ENCODE measurements around the gene TRIP13. TPM values are rescaled to one million over a fixed set of nuclear protein-coding genes. Genes with fewer than 3 reads are reported as not detected.

Gene TRIP13
- total and polyA plus RNA-seq, 9 of the 15 experiments (the other 6 are each of a cell fraction or from before 2014, with no cell fraction given) = 24.1 to 116 (median 53.2) TPM

DNA sequence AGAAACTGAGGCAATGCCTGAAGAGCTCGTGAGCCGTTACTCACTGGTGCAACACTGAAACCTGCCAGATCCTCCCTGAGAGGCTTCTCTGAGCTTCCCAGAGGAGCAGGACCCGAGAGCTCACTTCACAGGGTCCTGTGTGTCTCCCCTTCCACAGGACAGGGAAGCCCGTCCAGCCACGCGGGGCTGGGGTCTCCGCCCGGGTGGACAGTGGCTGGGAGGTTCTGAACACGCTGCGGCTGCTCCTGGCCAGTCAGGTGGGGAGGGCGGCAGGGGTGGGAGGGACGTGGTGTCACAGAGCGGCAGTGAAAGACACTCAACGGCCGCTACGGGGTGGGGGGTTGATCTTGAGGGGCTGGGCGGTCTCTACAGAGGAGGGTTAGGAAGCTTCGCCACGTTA is 41.6 kb upstream of the TRIP13 start:
- H4K20me1 ChIP-seq (replicated peaks; ENCODE audit: control insufficient read depth, insufficient read depth, low read length) = peaks cover 18% of the 10 kb centered on the region
- peaks cover 0 to 35% of the 10 kb centered on the region in 2 experiments; a peak in 2 of 5 replicates for H3K4me1 ChIP-seq (replicated peaks in 1 of 2; ENCODE audit: control insufficient read depth in 2 of 2, insufficient read depth in 2 of 2, low read length in 2 of 2)
- H3K4me3 ChIP-seq = no peak overlapping the region
- H2AFZ ChIP-seq (ENCODE audit: low read depth, low read length) = no peak overlapping the region
- peak overlapping the region in 1 of 2 experiments; percentile 26; a peak in 1 of 4 replicates for H3K9ac ChIP-seq (ENCODE audit: insufficient read depth in 1 of 2, low read depth in 2 of 2, low read length in 2 of 2)
- no peaks in the 10 kb centered on the region for H3K79me2 ChIP-seq (ENCODE audit: control insufficient read depth, insufficient read depth, low read length)
- in situ Hi-C loops (cut with MboI) = no loop called here
- H3K36me3 ChIP-seq (ENCODE audit: control insufficient read depth, insufficient read depth, low read length) = no peaks in the 10 kb centered on the region
- no peak for TF ChIP-seq SAFB (IDR thresholded peaks at IDR 0.05; ENCODE audit: borderline replicate concordance, low read depth, low read length)
- no peak for TF ChIP-seq EP300 (IDR thresholded peaks at IDR 0.05; ENCODE audit: low read length)
- peak; percentile 32 for FAIRE-seq
- no peaks in the 10 kb centered on the region for H3K9me1 ChIP-seq (ENCODE audit: control insufficient read depth, insufficient read depth, low read length)
- peak; percentile 22 for ATAC-seq
- POLR2A ChIA-PET = no interaction called here
- peak in 1 of 4 experiments; percentile 51 for DNase-seq (ENCODE audit: extremely low read depth in 1 of 4, low spot score in 3 of 4)
- CTCF ChIA-PET (ENCODE audit: low intra/inter-chr PET ratio) = no interaction called here
- H3K27me3 ChIP-seq (ENCODE audit: control insufficient read depth in 2 of 2, insufficient read depth in 2 of 2, low read length in 2 of 2) = peaks cover 26 to 52% of the 10 kb centered on the region in 2 experiments
- 12% methylated on average over 19 of the region's 19 CpGs for WGBS (ENCODE audit: insufficient coverage, low coverage, missing lambda C conversion rate)
- H3K9me3 ChIP-seq (replicated peaks; ENCODE audit: control insufficient read depth, insufficient read depth, low read depth, low read length) = no peaks in the 10 kb centered on the region
- no peak overlapping the region for H3K4me2 ChIP-seq (ENCODE audit: insufficient read depth, low read length)
- H3K27ac ChIP-seq (ENCODE audit: extremely low read depth, low read depth, low read length) = no peak overlapping the region
- BruUV-seq (replicated peaks) = no TSS peak
- intact Hi-C loops (cut with micrococcal nuclease) = loop anchor here (10.0 kb wide), 1 partner anchor 176 kb away; no protein-coding TSS in a partner anchor

DNA sequence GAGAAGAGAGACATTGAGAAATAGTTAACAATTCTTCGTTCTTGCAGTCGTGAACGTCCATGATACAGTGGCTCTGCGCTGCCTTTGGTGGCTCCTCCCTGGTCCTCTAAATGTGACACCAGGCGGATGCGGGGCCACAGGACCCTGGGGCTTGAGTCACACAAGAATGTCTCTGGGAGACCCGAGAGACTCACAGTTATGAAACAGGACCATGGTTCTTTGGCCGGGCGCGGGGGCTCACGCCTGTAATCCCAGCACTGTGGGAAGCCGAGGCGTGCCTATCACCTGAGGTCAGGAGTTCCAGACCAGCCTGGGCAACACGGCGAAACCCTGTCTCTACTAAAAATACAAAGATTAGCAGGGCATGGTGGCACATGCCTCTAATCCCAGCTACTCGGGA is 41.1 kb upstream of the TRIP13 start:
- BruUV-seq (replicated peaks) = no TSS peak
- Histone ChIP-seq H3K4me3 (no peak overlapping the region), H3K79me2 (ENCODE audit: control insufficient read depth, insufficient read depth, low read length) (no peaks in the 10 kb centered on the region), H3K4me2 (ENCODE audit: insufficient read depth, low read length) (no peak overlapping the region), H3K9me1 (ENCODE audit: control insufficient read depth, insufficient read depth, low read length) (no peaks in the 10 kb centered on the region), H4K20me1 (replicated peaks; ENCODE audit: control insufficient read depth, insufficient read depth, low read length) (peaks cover 18% of the 10 kb centered on the region), H2AFZ (ENCODE audit: low read depth, low read length) (no peak overlapping the region), H3K9me3 (replicated peaks; ENCODE audit: control insufficient read depth, insufficient read depth, low read depth, low read length) (no peaks in the 10 kb centered on the region), H3K27ac (ENCODE audit: extremely low read depth, low read depth, low read length) (no peak overlapping the region), H3K27me3 (ENCODE audit: control insufficient read depth in 2 of 2, insufficient read depth in 2 of 2, low read length in 2 of 2) (peaks cover 26 to 52% of the 10 kb centered on the region in 2 experiments), H3K4me1 (replicated peaks in 1 of 2; ENCODE audit: control insufficient read depth in 2 of 2, insufficient read depth in 2 of 2, low read length in 2 of 2) (peaks cover 0 to 35% of the 10 kb centered on the region in 2 experiments; a peak in 2 of 5 replicates), H3K9ac (ENCODE audit: insufficient read depth in 1 of 2, low read depth in 2 of 2, low read length in 2 of 2) (no peak overlapping the region), H3K36me3 (ENCODE audit: control insufficient read depth, insufficient read depth, low read length) (no peaks in the 10 kb centered on the region)
- 20% methylated on average over 16 of the region's 16 CpGs for WGBS (ENCODE audit: insufficient coverage, low coverage, missing lambda C conversion rate)
- in situ Hi-C loops (cut with MboI) = no loop called here
- DNase-seq (ENCODE audit: extremely low read depth in 1 of 4, low spot score in 3 of 4) (no peak), ATAC-seq (no peak), FAIRE-seq (no peak)
- TF ChIP-seq MAFG (tag; conservative IDR thresholded peaks at IDR 0.05) = no peak
- TF ChIP-seq CBX2 (IDR thresholded peaks at IDR 0.05; ENCODE audit: insufficient read depth, low read length, poor library complexity, severe bottlenecking) = peak; percentile 27
- ChIA-PET CTCF (ENCODE audit: low intra/inter-chr PET ratio) (no interaction called here), POLR2A (no interaction called here)
- intact Hi-C loops (cut with micrococcal nuclease) = loop anchor here (10.0 kb wide), 1 partner anchor 177 kb away; no protein-coding TSS in a partner anchor

All from K562 (cell line).